Measurements from ENCODE around the gene ETS2. TPM values are rescaled to one million over a fixed set of nuclear protein-coding genes. Genes with fewer than 3 reads are reported as not detected.
A peak's percentile ranks its signal among the peaks of the same experiment; 100 is the strongest.

The ETS2 gene
- total and polyA plus RNA-seq, 2 donors, result 15.0 to 80.0 TPM

DNA sequence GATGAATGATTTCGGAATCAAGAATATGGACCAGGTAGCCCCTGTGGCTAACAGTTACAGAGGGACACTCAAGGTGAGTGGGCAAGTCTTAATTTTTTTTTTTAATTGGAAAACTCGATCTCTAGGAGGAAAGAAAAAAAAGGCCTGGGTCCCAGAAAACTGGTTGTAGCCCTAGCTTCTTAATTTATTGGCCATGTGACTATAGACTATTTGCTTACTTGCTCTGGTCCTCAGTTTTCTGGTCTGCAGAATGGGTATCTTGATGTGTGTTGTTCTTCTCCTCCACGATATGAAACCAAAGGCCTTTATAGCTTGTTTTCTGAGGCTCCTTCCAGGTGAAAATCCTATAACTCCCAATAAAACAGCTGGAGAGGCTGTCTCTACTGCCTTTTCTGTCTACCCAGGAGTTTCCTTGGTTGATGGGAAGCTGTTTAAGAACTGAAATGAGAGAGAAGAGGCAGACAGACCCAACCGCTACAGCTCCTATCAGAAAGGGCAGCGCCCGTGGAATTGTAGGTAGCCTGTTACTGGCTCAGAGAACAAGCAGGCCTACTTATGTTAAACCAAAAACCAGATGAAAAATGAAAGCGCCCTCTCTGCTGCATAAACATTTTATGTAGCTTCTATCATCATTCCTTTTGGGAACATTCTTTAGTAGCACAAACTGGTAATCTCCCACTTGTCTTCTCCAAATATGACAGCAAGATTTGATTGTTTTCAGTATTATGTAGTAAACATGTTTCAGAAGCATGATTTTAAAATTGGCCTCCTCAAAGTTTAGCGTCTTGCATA, 4.5 kb downstream of the ETS2 start:
- no peak for DNase-seq (ENCODE audit: low read depth in 6 of 9, low spot score in 9 of 9)
- H3K36me3 ChIP-seq (ENCODE audit: control insufficient read depth in 2 of 2, insufficient read depth in 2 of 2, low read length in 1 of 2), result peaks cover 30 to 56% of the 10 kb centered on the region in 2 donors
- no peak overlapping the region for H3K4me3 ChIP-seq (ENCODE audit: low read length in 2 of 2)
- H3K27ac ChIP-seq (ENCODE audit: low read depth in 1 of 2, low read length in 1 of 2), result peak overlapping the region in 1 of 2 donors; percentile 19
- peaks cover 11% of the 10 kb centered on the region in 2 donors for H3K4me1 ChIP-seq (ENCODE audit: control insufficient read depth in 2 of 2, insufficient read depth in 2 of 2, low read length in 2 of 2)
- WGBS, result 94% methylated on average over 8 of the region's 8 CpGs
- peaks cover 0 to 4% of the 10 kb centered on the region in 2 donors for H3K27me3 ChIP-seq (ENCODE audit: control insufficient read depth in 2 of 2, insufficient read depth in 1 of 2, low read length in 1 of 2)
- H3K9me3 ChIP-seq (ENCODE audit: control insufficient read depth in 2 of 2, insufficient read depth in 1 of 2, low read length in 1 of 2), result no peaks in the 10 kb centered on the region

DNA sequence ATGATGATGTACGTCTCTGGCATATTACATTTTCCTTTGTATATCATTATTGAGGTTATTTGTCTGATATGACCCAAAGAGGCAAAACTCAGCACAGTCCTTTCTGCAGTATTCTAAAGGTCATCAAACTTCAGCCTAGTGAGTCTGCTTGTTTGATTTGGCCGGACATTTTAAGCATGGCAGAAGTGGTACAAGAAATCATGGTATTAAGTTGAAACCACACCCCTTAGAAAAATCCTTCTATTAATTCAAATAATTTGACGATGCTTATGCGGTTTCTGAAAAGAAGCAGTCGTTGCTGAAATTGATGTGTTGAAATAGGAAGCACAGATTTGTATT, 5.1 kb downstream of the ETS2 start:
- Histone ChIP-seq H3K4me3 (ENCODE audit: low read length in 2 of 2) (no peak overlapping the region), H3K9me3 (ENCODE audit: control insufficient read depth in 2 of 2, insufficient read depth in 1 of 2, low read length in 1 of 2) (no peaks in the 10 kb centered on the region), H3K27ac (ENCODE audit: low read depth in 1 of 2, low read length in 1 of 2) (no peak overlapping the region), H3K36me3 (ENCODE audit: control insufficient read depth in 2 of 2, insufficient read depth in 2 of 2, low read length in 1 of 2) (peaks cover 32 to 57% of the 10 kb centered on the region in 2 donors), H3K4me1 (ENCODE audit: control insufficient read depth in 2 of 2, insufficient read depth in 2 of 2, low read length in 2 of 2) (peaks cover 11% of the 10 kb centered on the region in 2 donors), H3K27me3 (ENCODE audit: control insufficient read depth in 2 of 2, insufficient read depth in 1 of 2, low read length in 1 of 2) (peaks cover 0 to 4% of the 10 kb centered on the region in 2 donors)
- 80% methylated on average over 5 of the region's 5 CpGs for WGBS
- DNase-seq (ENCODE audit: low read depth in 6 of 9, low spot score in 9 of 9), result no peak

DNA sequence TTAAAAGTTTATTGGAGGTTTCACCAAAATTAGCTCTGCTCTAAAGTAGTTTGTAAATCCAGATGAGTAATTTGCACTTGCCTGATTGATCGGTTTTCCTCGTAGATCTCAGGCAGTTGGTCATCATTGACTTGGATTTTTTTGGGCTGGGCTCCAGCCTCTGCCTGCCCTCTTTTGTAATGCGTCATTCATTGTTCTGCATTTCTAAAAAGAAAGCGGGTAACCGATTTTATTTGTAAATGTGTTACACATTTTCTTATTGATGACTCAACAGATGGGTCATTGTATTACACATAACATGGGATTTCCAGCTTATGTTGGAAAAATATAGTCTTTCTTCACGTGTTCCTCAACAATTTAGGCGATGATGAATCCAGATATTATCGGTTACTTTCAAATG, 5.5 kb downstream of the ETS2 start:
- WGBS, result 93% methylated on average over 8 of the region's 8 CpGs
- Histone ChIP-seq H3K27ac (ENCODE audit: low read depth in 1 of 2, low read length in 1 of 2) (no peak overlapping the region), H3K4me1 (ENCODE audit: control insufficient read depth in 2 of 2, insufficient read depth in 2 of 2, low read length in 2 of 2) (peaks cover 11% of the 10 kb centered on the region in 2 donors)

DNA sequence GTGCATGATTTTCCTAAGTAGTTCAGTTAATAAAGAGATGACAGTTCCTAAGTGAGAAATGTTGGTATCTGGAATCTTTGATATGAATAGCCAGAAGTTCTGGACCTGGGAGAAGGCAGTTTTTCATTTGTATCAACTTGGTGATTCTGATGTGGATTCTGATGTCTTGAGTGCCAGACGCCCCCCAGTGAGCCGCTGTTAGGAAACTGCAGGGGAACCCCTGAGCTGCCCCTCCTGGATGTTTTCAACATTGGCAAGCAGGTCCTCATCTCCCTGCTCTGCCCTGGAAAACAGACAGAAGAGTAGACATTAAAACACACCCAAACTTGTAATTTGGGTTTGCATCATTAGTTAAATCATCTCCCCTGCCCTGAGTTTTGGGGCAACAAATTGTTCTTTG, 7.4 kb downstream of the ETS2 start:
- H3K4me3 ChIP-seq (ENCODE audit: low read length in 2 of 2), result no peak overlapping the region
- H3K4me1 ChIP-seq (ENCODE audit: control insufficient read depth in 2 of 2, insufficient read depth in 2 of 2, low read length in 2 of 2), result peaks cover 2 to 6% of the 10 kb centered on the region in 2 donors
- no peak overlapping the region for H3K27ac ChIP-seq (ENCODE audit: low read depth in 1 of 2, low read length in 1 of 2)
- H3K27me3 ChIP-seq (ENCODE audit: control insufficient read depth in 2 of 2, insufficient read depth in 1 of 2, low read length in 1 of 2), result no peaks in the 10 kb centered on the region
- WGBS, result 97% methylated on average over 2 of the region's 2 CpGs
- peaks cover 52 to 76% of the 10 kb centered on the region in 2 donors for H3K36me3 ChIP-seq (ENCODE audit: control insufficient read depth in 2 of 2, insufficient read depth in 2 of 2, low read length in 1 of 2)
- no peak for DNase-seq (ENCODE audit: low read depth in 6 of 9, low spot score in 9 of 9)
- no peaks in the 10 kb centered on the region for H3K9me3 ChIP-seq (ENCODE audit: control insufficient read depth in 2 of 2, insufficient read depth in 1 of 2, low read length in 1 of 2)

More for the DNA sequence above, 5.5 kb downstream of the ETS2 start:
- DNase-seq (ENCODE audit: low read depth in 6 of 9, low spot score in 9 of 9), result no peak
- H3K27me3 ChIP-seq (ENCODE audit: control insufficient read depth in 2 of 2, insufficient read depth in 1 of 2, low read length in 1 of 2), result peaks cover 0 to 4% of the 10 kb centered on the region in 2 donors
- peaks cover 34 to 60% of the 10 kb centered on the region in 2 donors for H3K36me3 ChIP-seq (ENCODE audit: control insufficient read depth in 2 of 2, insufficient read depth in 2 of 2, low read length in 1 of 2)
- H3K9me3 ChIP-seq (ENCODE audit: control insufficient read depth in 2 of 2, insufficient read depth in 1 of 2, low read length in 1 of 2), result no peaks in the 10 kb centered on the region
- no peak overlapping the region for H3K4me3 ChIP-seq (ENCODE audit: low read length in 2 of 2)

GRCh38 chr21:38813547-38813946, 7.8 kb downstream of the ETS2 start:
- peaks cover 0 to 6% of the 10 kb centered on the region in 2 donors for H3K4me1 ChIP-seq (ENCODE audit: control insufficient read depth in 2 of 2, insufficient read depth in 2 of 2, low read length in 2 of 2)
- WGBS, result 96% methylated on average over 8 of the region's 8 CpGs
- H3K27me3 ChIP-seq (ENCODE audit: control insufficient read depth in 2 of 2, insufficient read depth in 1 of 2, low read length in 1 of 2), result no peaks in the 10 kb centered on the region
- H3K4me3 ChIP-seq (ENCODE audit: low read length in 2 of 2), result no peak overlapping the region
- DNase-seq (ENCODE audit: low read depth in 6 of 9, low spot score in 9 of 9), result no peak
- no peaks in the 10 kb centered on the region for H3K9me3 ChIP-seq (ENCODE audit: control insufficient read depth in 2 of 2, insufficient read depth in 1 of 2, low read length in 1 of 2)
- H3K36me3 ChIP-seq (ENCODE audit: control insufficient read depth in 2 of 2, insufficient read depth in 2 of 2, low read length in 1 of 2), result peaks cover 56 to 79% of the 10 kb centered on the region in 2 donors
- no peak overlapping the region for H3K27ac ChIP-seq (ENCODE audit: low read depth in 1 of 2, low read length in 1 of 2)

GRCh38 chr21:38814126-38815059, 8.7 kb downstream of the ETS2 start:
- DNase-seq (ENCODE audit: low read depth in 6 of 9, low spot score in 9 of 9), result no peak
- H3K4me1 ChIP-seq (ENCODE audit: control insufficient read depth in 2 of 2, insufficient read depth in 2 of 2, low read length in 2 of 2), result peaks cover 0 to 2% of the 10 kb centered on the region in 2 donors
- 97% methylated on average over 16 of the region's 16 CpGs for WGBS
- no peak overlapping the region for H3K27ac ChIP-seq (ENCODE audit: low read depth in 1 of 2, low read length in 1 of 2)
- peaks cover 64 to 85% of the 10 kb centered on the region in 2 donors for H3K36me3 ChIP-seq (ENCODE audit: control insufficient read depth in 2 of 2, insufficient read depth in 2 of 2, low read length in 1 of 2)
- H3K4me3 ChIP-seq (ENCODE audit: low read length in 2 of 2), result no peak overlapping the region
- no peaks in the 10 kb centered on the region for H3K27me3 ChIP-seq (ENCODE audit: control insufficient read depth in 2 of 2, insufficient read depth in 1 of 2, low read length in 1 of 2)
- H3K9me3 ChIP-seq (ENCODE audit: control insufficient read depth in 2 of 2, insufficient read depth in 1 of 2, low read length in 1 of 2), result no peaks in the 10 kb centered on the region

DNA sequence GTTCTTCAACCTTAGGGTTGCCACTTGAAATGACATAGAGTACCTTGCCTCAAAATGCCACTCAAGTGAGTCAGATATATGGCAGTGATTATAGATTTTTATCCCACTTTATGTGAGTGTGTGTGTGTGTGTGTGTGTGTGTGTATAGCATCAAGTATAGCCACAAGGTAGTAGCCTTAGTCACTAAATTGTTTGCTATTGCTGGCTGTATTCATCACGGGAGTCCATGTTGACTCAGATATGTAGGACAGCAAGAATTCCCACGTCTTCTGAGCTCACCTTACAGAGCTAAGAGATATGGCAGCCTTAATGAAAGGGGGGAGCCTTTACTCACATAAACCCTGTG, 9.3 kb downstream of the ETS2 start:
- Histone ChIP-seq H3K4me1 (ENCODE audit: control insufficient read depth in 2 of 2, insufficient read depth in 2 of 2, low read length in 2 of 2) (no peaks in the 10 kb centered on the region), H3K9me3 (ENCODE audit: control insufficient read depth in 2 of 2, insufficient read depth in 1 of 2, low read length in 1 of 2) (no peaks in the 10 kb centered on the region), H3K4me3 (ENCODE audit: low read length in 2 of 2) (no peak overlapping the region), H3K27me3 (ENCODE audit: control insufficient read depth in 2 of 2, insufficient read depth in 1 of 2, low read length in 1 of 2) (no peaks in the 10 kb centered on the region), H3K36me3 (ENCODE audit: control insufficient read depth in 2 of 2, insufficient read depth in 2 of 2, low read length in 1 of 2) (peaks cover 67 to 85% of the 10 kb centered on the region in 2 donors), H3K27ac (ENCODE audit: low read depth in 1 of 2, low read length in 1 of 2) (no peak overlapping the region)
- no peak for DNase-seq (ENCODE audit: low read depth in 6 of 9, low spot score in 9 of 9)
- WGBS, result 96% methylated on average over 2 of the region's 2 CpGs

DNA sequence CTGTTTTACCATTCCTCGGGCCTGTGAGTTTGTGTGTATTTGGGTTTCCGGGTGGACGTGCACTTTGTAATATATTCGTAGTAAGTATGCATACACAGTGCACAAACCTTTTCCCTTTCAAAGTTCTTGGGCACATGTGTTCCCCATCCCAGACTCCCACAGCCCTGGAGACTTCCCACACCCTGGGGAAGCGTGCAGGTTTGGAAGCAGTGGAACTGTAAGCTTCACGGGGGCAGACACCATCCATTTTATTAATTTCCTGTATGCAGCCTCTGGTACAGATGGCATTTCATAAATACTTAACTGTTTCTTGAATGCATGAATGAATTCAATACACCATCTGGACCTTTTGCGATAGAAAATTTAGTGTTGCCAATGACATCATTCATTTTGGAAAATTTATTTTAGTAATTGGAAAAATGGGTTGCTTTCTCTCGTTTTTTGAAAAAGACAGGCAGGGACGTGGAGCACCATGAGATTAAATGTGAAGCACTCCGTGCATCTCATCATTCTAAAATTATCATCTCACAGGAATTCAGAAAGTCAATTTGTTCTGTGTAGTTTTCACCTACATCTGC, 10.8 kb downstream of the ETS2 start:
- peaks cover 79 to 85% of the 10 kb centered on the region in 2 donors for H3K36me3 ChIP-seq (ENCODE audit: control insufficient read depth in 2 of 2, insufficient read depth in 2 of 2, low read length in 1 of 2)
- H3K9me3 ChIP-seq (ENCODE audit: control insufficient read depth in 2 of 2, insufficient read depth in 1 of 2, low read length in 1 of 2), result no peaks in the 10 kb centered on the region
- no peak overlapping the region for H3K27ac ChIP-seq (ENCODE audit: low read depth in 1 of 2, low read length in 1 of 2)
- DNase-seq (ENCODE audit: low read depth in 6 of 9, low spot score in 9 of 9), result no peak
- H3K27me3 ChIP-seq (ENCODE audit: control insufficient read depth in 2 of 2, insufficient read depth in 1 of 2, low read length in 1 of 2), result no peaks in the 10 kb centered on the region
- 98% methylated on average over 10 of the region's 10 CpGs for WGBS
- H3K4me3 ChIP-seq (ENCODE audit: low read length in 2 of 2), result no peak overlapping the region
- no peaks in the 10 kb centered on the region for H3K4me1 ChIP-seq (ENCODE audit: control insufficient read depth in 2 of 2, insufficient read depth in 2 of 2, low read length in 2 of 2)

Data from thymus (tissue), 11 donors.